NOMO-1 treated with DMSO at 0.1 percent for 48 hours (cell line): ENCODE measurements around the gene FOXK1.
"Not testable (repeated sequence)": the region's sequence is repeated elsewhere in the genome, so short reads cannot be mapped to it uniquely, and the experiment has no call there.

Experiments used
- DNase-seq: peaks from one replicate; lab custom pipeline; 2025; ENCODE audit not compliant: unreplicated experiment; lab: John Stamatoyannopoulos, UW

The FOXK1 gene

GRCh38 chr7:4797858-4798705 lies 116.0 kb downstream of the FOXK1 start:
- peak; percentile 47 for DNase-seq

- DNase-seq: no peak
Measured at GRCh38 chr7:4798706-4799235, 116.7 kb downstream of the FOXK1 start.

- DNase-seq: peak; percentile 3
Measured at GRCh38 chr7:4799508-4800268, 117.6 kb downstream of the FOXK1 start.

- no peak for DNase-seq
Measured at GRCh38 chr7:4800487-4800886, 118.4 kb downstream of the FOXK1 start.

GRCh38 chr7:4800926-4801838 lies 119.1 kb downstream of the FOXK1 start:
- DNase-seq: no peak

GRCh38 chr7:4801839-4802231 lies 119.7 kb downstream of the FOXK1 start:
- no peak for DNase-seq

GRCh38 chr7:4802577-4802976 lies 120.5 kb downstream of the FOXK1 start:
- not testable (repeated sequence) for DNase-seq

- no peak for DNase-seq
Measured at GRCh38 chr7:4803397-4804241, 121.5 kb downstream of the FOXK1 start.

GRCh38 chr7:4805110-4805983 lies 123.3 kb downstream of the FOXK1 start:
- no peak for DNase-seq

GRCh38 chr7:4805984-4806300 lies 123.8 kb downstream of the FOXK1 start:
- DNase-seq: no peak

GRCh38 chr7:4806983-4807597 lies 125.0 kb downstream of the FOXK1 start:
- no peak for DNase-seq

- no peak for DNase-seq
Measured at GRCh38 chr7:4807598-4808016, 125.5 kb downstream of the FOXK1 start.

GRCh38 chr7:4808026-4808425 lies 125.9 kb downstream of the FOXK1 start:
- DNase-seq: no peak

GRCh38 chr7:4808565-4808964 lies 126.5 kb downstream of the FOXK1 start:
- no peak for DNase-seq

- DNase-seq: no peak
Measured at GRCh38 chr7:4809091-4809591, 127.0 kb downstream of the FOXK1 start.

- no peak for DNase-seq
Measured at GRCh38 chr7:4809666-4810065, 127.6 kb downstream of the FOXK1 start.

- DNase-seq: no peak
Measured at GRCh38 chr7:4814433-4814832, 132.3 kb downstream of the FOXK1 start.

GRCh38 chr7:4815121-4815520 lies 133.0 kb downstream of the FOXK1 start:
- no peak for DNase-seq
